GM21447 (cell line): ENCODE measurements around the gene CIRBP.

ENCODE experiments used
- ATAC-seq: cut with Tn5 transposase; IDR thresholded peaks from one replicate; pipeline ENCODE4 v1.9.1; 2021; ENCODE audit not compliant: unreplicated experiment

Gene CIRBP

GRCh38 chr19:1278713-1279660 is 9.9 kb downstream of the CIRBP start:
- no peak for ATAC-seq

- ATAC-seq: no peak
Measured at GRCh38 chr19:1279782-1280341, 10.7 kb downstream of the CIRBP start.

GRCh38 chr19:1280636-1281568 is 11.8 kb downstream of the CIRBP start:
- no peak for ATAC-seq

- no peak for ATAC-seq
Measured at GRCh38 chr19:1281569-1282287, 12.6 kb downstream of the CIRBP start.

GRCh38 chr19:1282588-1283206 is 13.6 kb downstream of the CIRBP start:
- ATAC-seq: no peak

- ATAC-seq: no peak
Measured at GRCh38 chr19:1283207-1283916, 14.2 kb downstream of the CIRBP start.

GRCh38 chr19:1283917-1284292 is 14.8 kb downstream of the CIRBP start:
- ATAC-seq: no peak

GRCh38 chr19:1284293-1284978 is 15.3 kb downstream of the CIRBP start:
- ATAC-seq: no peak

GRCh38 chr19:1284979-1285736 is 16.0 kb downstream of the CIRBP start:
- ATAC-seq: no peak

- ATAC-seq: no peak
Measured at GRCh38 chr19:1285737-1286360, 16.7 kb downstream of the CIRBP start, which contains the start of gene EFNA2. Gene EFNA2 (plus strand): TSS chr19:1285873. CDS start chr19:1286169, 296 bp downstream.

GRCh38 chr19:1286487-1287353 is 17.6 kb downstream of the CIRBP start:
- no peak for ATAC-seq

GRCh38 chr19:1287354-1288225 is 18.5 kb downstream of the CIRBP start:
- no peak for ATAC-seq

GRCh38 chr19:1288226-1288612 is 19.1 kb downstream of the CIRBP start:
- no peak for ATAC-seq

- ATAC-seq: no peak
Measured at GRCh38 chr19:1288833-1289685, 19.9 kb downstream of the CIRBP start.

- no peak for ATAC-seq
Measured at GRCh38 chr19:1289686-1290025, 20.5 kb downstream of the CIRBP start.
